ENCODE data around the gene CCS. TPM values are rescaled to one million over a fixed set of nuclear protein-coding genes. Genes with fewer than 3 reads are reported as not detected.
A peak's percentile ranks its signal among the peaks of the same experiment; 100 is the strongest.

CCS gene
- total RNA-seq, 1 experiment from 2014 or later, result 25.8 TPM

DNA sequence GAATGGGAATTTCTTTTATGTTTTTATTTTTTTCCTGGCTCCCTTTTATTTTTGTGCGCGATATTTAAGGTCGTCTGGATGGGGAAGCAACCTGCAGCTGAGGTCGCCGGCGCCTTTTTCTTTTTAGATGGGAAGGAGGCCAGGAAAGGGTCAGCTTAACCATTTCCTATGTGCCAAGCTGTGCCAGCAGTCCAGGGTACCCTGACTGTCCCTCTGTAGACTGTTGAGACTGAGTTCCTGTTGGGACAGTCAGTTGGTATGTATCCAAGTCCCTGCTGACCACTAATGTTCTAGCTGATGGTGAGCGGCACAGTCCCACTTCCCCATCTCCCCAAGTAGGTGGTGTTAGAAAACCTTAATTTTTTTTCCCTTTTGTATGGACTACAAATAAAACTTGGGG lies 33.9 kb downstream of the CCS start:
- POLR2A ChIA-PET, result interaction anchor here (1.1 to 21.3 kb wide), 3 partner anchors 8 to 10 kb away, joined by 4 to 420 read pairs (median 6); partner anchors contain the start of genes RBM14 and RBM4
- TF ChIP-seq, protein P1, sequence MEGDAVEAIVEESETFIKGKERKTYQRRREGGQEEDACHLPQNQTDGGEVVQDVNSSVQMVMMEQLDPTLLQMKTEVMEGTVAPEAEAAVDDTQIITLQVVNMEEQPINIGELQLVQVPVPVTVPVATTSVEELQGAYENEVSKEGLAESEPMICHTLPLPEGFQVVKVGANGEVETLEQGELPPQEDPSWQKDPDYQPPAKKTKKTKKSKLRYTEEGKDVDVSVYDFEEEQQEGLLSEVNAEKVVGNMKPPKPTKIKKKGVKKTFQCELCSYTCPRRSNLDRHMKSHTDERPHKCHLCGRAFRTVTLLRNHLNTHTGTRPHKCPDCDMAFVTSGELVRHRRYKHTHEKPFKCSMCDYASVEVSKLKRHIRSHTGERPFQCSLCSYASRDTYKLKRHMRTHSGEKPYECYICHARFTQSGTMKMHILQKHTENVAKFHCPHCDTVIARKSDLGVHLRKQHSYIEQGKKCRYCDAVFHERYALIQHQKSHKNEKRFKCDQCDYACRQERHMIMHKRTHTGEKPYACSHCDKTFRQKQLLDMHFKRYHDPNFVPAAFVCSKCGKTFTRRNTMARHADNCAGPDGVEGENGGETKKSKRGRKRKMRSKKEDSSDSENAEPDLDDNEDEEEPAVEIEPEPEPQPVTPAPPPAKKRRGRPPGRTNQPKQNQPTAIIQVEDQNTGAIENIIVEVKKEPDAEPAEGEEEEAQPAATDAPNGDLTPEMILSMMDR (IDR thresholded peaks at IDR 0.05; ENCODE audit: unreplicated experiment), result no peak
- intact Hi-C loops (cut with micrococcal nuclease), result no loop called here
- BruUV-seq (replicated peaks), result TSS peak; percentile 6
- H3K27ac Mint-ChIP-seq (ENCODE audit: low read depth, unreplicated experiment), result no peak overlapping the region
- H3K27me3 Mint-ChIP-seq (ENCODE audit: insufficient read depth, unreplicated experiment), result no peaks in the 10 kb centered on the region
- no peaks in the 10 kb centered on the region for H3K9me3 Mint-ChIP-seq (ENCODE audit: unreplicated experiment)
- peaks cover 5% of the 10 kb centered on the region for H3K4me1 Mint-ChIP-seq (ENCODE audit: insufficient read depth, unreplicated experiment)
- H3K4me3 Mint-ChIP-seq (ENCODE audit: unreplicated experiment), result no peak overlapping the region
- CTCF ChIA-PET, result interaction anchor here (0.6 to 0.7 kb wide), 3 partner anchors 8 to 379 kb away, joined by 3 to 4 read pairs (median 3); no protein-coding TSS in a partner anchor
- no peak for DNase-seq (ENCODE audit: unreplicated experiment)
- H3K36me3 Mint-ChIP-seq (ENCODE audit: insufficient read depth, unreplicated experiment), result peaks cover 96% of the 10 kb centered on the region

DNA sequence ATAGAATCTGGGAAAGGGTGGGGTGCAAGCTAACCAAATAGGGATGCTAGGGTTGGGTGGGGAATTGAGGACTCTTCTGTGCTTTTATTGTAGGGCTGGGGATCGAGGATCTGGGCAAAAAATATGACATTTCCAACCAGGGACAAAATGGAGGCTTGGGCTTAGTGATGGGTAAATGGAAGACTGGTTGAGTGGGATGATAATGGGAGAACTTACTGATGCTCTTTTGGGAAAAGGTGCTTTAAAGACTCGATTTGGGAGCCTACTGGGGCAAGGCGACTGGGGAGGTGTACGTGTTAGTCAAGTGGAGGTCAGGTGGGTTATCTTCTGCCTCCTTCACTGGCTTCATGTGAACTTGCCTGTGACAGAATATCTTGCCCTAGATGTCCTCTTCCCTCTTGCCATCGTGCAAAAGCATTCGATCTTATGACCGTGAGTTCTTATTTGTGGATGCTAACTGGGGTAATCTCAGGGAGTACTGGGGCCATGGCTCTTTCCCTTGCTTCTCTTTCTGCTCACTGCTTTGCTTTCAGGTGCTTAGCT lies 35.1 kb downstream of the CCS start:
- H3K27ac Mint-ChIP-seq (ENCODE audit: low read depth, unreplicated experiment), result no peak overlapping the region
- intact Hi-C loops (cut with micrococcal nuclease), result no loop called here
- peaks cover 91% of the 10 kb centered on the region for H3K36me3 Mint-ChIP-seq (ENCODE audit: insufficient read depth, unreplicated experiment)
- no peak for DNase-seq (ENCODE audit: unreplicated experiment)
- H3K9me3 Mint-ChIP-seq (ENCODE audit: unreplicated experiment), result no peaks in the 10 kb centered on the region
- H3K4me1 Mint-ChIP-seq (ENCODE audit: insufficient read depth, unreplicated experiment), result peaks cover 5% of the 10 kb centered on the region
- H3K27me3 Mint-ChIP-seq (ENCODE audit: insufficient read depth, unreplicated experiment), result no peaks in the 10 kb centered on the region
- H3K4me3 Mint-ChIP-seq (ENCODE audit: unreplicated experiment), result no peak overlapping the region
- BruUV-seq (replicated peaks), result no TSS peak
- TF ChIP-seq, protein P1 (IDR thresholded peaks at IDR 0.05; ENCODE audit: unreplicated experiment), result no peak
- CTCF ChIA-PET, result interaction anchor here (0.7 to 1.2 kb wide), 3 partner anchors 9 to 219 kb away, joined by 3 read pairs; no protein-coding TSS in a partner anchor
- POLR2A ChIA-PET, result interaction anchor here (0.7 to 21.3 kb wide), 5 partner anchors 8 to 48 kb away, joined by 3 to 420 read pairs (median 6); partner anchors contain the start of genes RBM14 and RBM4

GRCh38 chr11:66629356-66629755 lies 36.4 kb downstream of the CCS start:
- Mint-ChIP-seq H3K9me3 (ENCODE audit: unreplicated experiment) (no peaks in the 10 kb centered on the region), H3K36me3 (ENCODE audit: insufficient read depth, unreplicated experiment) (peaks cover 92% of the 10 kb centered on the region), H3K27me3 (ENCODE audit: insufficient read depth, unreplicated experiment) (no peaks in the 10 kb centered on the region), H3K4me3 (ENCODE audit: unreplicated experiment) (no peak overlapping the region), H3K4me1 (ENCODE audit: insufficient read depth, unreplicated experiment) (peaks cover 5% of the 10 kb centered on the region), H3K27ac (ENCODE audit: low read depth, unreplicated experiment) (no peak overlapping the region)
- BruUV-seq (replicated peaks), result no TSS peak
- POLR2A ChIA-PET, result interaction anchor here (0.9 to 21.3 kb wide), 3 partner anchors 8 to 27 kb away, joined by 3 to 420 read pairs (median 420); partner anchors contain the start of genes RBM14 and RBM4
- CTCF ChIA-PET, result interaction anchor here (1.0 to 1.1 kb wide), 2 partner anchors 10 to 40 kb away, joined by 5 to 8 read pairs; no protein-coding TSS in a partner anchor
- TF ChIP-seq, protein P1 (IDR thresholded peaks at IDR 0.05; ENCODE audit: unreplicated experiment), result no peak
- intact Hi-C loops (cut with micrococcal nuclease), result no loop called here
- DNase-seq (ENCODE audit: unreplicated experiment), result no peak

DNA sequence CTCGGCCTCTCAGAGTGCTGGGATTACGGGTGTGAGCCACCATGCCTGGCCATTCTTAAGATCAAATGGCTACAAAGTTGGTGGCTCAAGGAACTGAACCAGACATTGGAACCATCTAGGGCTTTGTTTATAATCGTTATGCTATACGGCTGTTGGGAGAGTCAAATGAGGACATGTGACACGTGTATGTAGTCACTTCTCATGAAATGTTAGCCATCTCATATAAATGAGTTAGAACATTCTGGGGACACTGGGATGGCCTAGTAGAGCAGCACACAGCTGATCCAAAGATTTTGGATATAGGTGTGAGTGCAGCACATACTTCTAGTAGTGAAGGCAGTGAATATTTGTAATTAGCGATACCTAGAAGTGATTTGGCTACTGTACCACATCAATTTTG lies 38.9 kb downstream of the CCS start:
- BruUV-seq (replicated peaks), result no TSS peak
- H3K27me3 Mint-ChIP-seq (ENCODE audit: insufficient read depth, unreplicated experiment), result no peaks in the 10 kb centered on the region
- ChIA-PET CTCF (interaction anchor here (0.5 kb wide), 1 partner anchor 10 kb away, joined by 3 read pairs; no protein-coding TSS in a partner anchor), POLR2A (interaction anchor here (17.6 kb wide), 1 partner anchor 12 kb away, joined by 420 read pairs; the partner anchor contains the start of gene RBM14)
- no peaks in the 10 kb centered on the region for H3K9me3 Mint-ChIP-seq (ENCODE audit: unreplicated experiment)
- H3K27ac Mint-ChIP-seq (ENCODE audit: low read depth, unreplicated experiment), result no peak overlapping the region
- H3K36me3 Mint-ChIP-seq (ENCODE audit: insufficient read depth, unreplicated experiment), result peaks cover 72% of the 10 kb centered on the region
- peaks cover 5% of the 10 kb centered on the region for H3K4me1 Mint-ChIP-seq (ENCODE audit: insufficient read depth, unreplicated experiment)
- TF ChIP-seq, protein P1 (IDR thresholded peaks at IDR 0.05; ENCODE audit: unreplicated experiment), result no peak
- no peak overlapping the region for H3K4me3 Mint-ChIP-seq (ENCODE audit: unreplicated experiment)
- intact Hi-C loops (cut with micrococcal nuclease), result no loop called here
- DNase-seq (ENCODE audit: unreplicated experiment), result no peak

Data from MCF 10A (cell line).